Kidney (tissue), 14 donors: ENCODE measurements around the gene SLC35D3. TPM values are rescaled to one million over a fixed set of nuclear protein-coding genes. Genes with fewer than 3 reads are reported as not detected.
A peak's percentile ranks its signal among the peaks of the same experiment; 100 is the strongest.

Source experiments
- DNase-seq, 5 donors: peaks; one replicate each; pipeline ENCODE4 v3.0.0-alpha.2; 2013 to 2020
- FAIRE-seq: peaks from 2 replicates; lab custom pipeline; 2012; peaks lifted over from hg19 to GRCh38; lab: Jason Lieb, UNC
- H3K27ac ChIP-seq, 2 donors: one replicate each; pipeline ENCODE4 v1.7.0; 2013; ENCODE audit warnings: low read depth in 2 of 2, low read length in 2 of 2, inconsistent platforms in 1 of 2
- H3K27me3 ChIP-seq: one replicate; pipeline ENCODE4 v1.7.1; 2013; ENCODE audit warnings: low read length, inconsistent platforms; ENCODE audit not compliant: control insufficient read depth, insufficient read depth
- H3K36me3 ChIP-seq, 3 donors: one replicate each; pipeline versions ENCODE4 v1.7.0 to v1.7.1; 2013; ENCODE audit warnings: low read length in 3 of 3, control low read depth in 1 of 3, inconsistent platforms in 1 of 3; ENCODE audit not compliant: insufficient read depth in 3 of 3, control insufficient read depth in 2 of 3
- H3K4me1 ChIP-seq, 3 donors: one replicate each; pipeline versions ENCODE4 v1.7.0 to v1.7.1; 2013; ENCODE audit warnings: low read length in 3 of 3, inconsistent platforms in 1 of 3, low read depth in 1 of 3; ENCODE audit not compliant: control insufficient read depth in 2 of 3, insufficient read depth in 2 of 3
- H3K4me3 ChIP-seq, 3 donors: one replicate each; pipeline versions ENCODE4 v1.7.0 to v1.8.1; 2013; ENCODE audit warnings: low read length in 3 of 3, control low read depth in 1 of 3, inconsistent platforms in 1 of 3
- H3K9ac ChIP-seq, 3 donors: one replicate each; pipeline versions ENCODE4 v1.7.0 to v1.7.1; 2013; ENCODE audit warnings: low read length in 3 of 3, control low read depth in 1 of 3, inconsistent platforms in 1 of 3
- H3K9me3 ChIP-seq, 3 donors: one replicate each; pipeline versions ENCODE4 v1.7.0 to v1.7.1; 2013; ENCODE audit warnings: low read length in 3 of 3, control low read depth in 1 of 3, inconsistent platforms in 1 of 3; ENCODE audit not compliant: control insufficient read depth in 2 of 3, insufficient read depth in 1 of 3
- intact Hi-C: fragments of 100-400 bp; cut with DNase I; formaldehyde crosslinking; loops from one replicate; pipeline ENCODE4 v1.11.1; 2022
- polyA plus RNA-seq: library from polyadenylated mRNA; stranded (reverse); fragments of 350-450 nt; fragmentation: Illumina TruSeq; extraction: RNeasy Lipid Tissue Mini Kit (QIAGEN cat#74804); gene quantifications from one replicate; pipeline ENCODE4 v1.2.3, GENCODE V29; 2014; ENCODE audit warnings: low read depth, low replicate concordance; ENCODE audit not compliant: insufficient read depth
- total RNA-seq: library from RNA; stranded (reverse); fragmentation: NEBNext Ultra II Directional; extraction: Animal tissue kit (Norgen Biotek cat#: 25700); gene quantifications from one replicate; pipeline ENCODE4 v1.2.1, GENCODE V29; 2021
- TF ChIP-seq, protein P1 (sequence below): IDR thresholded peaks from 3 replicates; pipeline ENCODE4 v1.5.1; 2012; ENCODE audit warnings: mild to moderate bottlenecking, moderate library complexity, borderline replicate concordance; ENCODE audit not compliant: insufficient read depth; ENCODE audit errors: extremely low read depth
- donor health status: control.
- donor health status: control.
- donor health status: control.
- donor health status: control.
- donor health status: control.
- donor health status: DM: yes; HTN: yes; CAD: no.
- donor health status: Normal renal cell carcinoma (clear cell type).

SLC35D3 gene
- total and polyA plus RNA-seq, 2 donors from 2014 or later = not detected

DNA sequence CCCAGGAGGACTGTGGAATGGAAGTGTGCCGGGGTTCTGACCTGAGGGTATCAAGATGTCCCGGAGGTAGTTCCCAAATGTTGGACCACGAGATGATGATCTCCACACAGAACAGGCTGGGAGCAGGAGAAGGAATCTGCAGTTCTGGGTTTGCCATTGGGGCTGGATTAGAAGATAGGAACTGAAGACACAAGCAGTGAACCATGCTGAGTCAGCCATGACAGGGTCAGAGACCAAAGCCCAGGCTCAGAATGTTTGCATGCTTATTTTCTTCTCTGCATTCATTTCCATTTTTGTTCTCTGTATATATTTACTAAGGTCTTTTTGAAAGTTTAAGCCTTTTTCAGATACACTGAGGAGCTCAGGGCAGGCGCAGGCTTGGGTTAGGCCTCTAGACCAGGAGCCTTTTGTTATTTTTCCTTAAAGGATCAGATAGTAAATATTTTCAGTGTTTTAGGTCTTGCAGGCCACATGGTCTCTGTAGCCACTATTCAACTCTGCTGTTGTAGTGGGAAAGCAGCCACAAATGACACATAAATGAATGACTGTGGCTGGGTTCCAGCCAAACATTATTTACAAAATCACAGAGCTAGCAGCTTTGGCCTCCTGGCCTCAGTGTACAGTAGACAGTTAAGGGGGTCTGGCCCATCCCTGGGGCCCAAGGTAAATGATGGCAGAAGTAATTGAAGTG is 28.5 kb downstream of the SLC35D3 start:
- DNase-seq (peak in 2 of 5 donors; percentile 24 to 34), FAIRE-seq (no peak)
- no peaks in the 10 kb centered on the region for H3K9me3 ChIP-seq
- H3K9ac ChIP-seq = no peak overlapping the region
- H3K27me3 ChIP-seq = no peaks in the 10 kb centered on the region
- TF ChIP-seq, protein P1, sequence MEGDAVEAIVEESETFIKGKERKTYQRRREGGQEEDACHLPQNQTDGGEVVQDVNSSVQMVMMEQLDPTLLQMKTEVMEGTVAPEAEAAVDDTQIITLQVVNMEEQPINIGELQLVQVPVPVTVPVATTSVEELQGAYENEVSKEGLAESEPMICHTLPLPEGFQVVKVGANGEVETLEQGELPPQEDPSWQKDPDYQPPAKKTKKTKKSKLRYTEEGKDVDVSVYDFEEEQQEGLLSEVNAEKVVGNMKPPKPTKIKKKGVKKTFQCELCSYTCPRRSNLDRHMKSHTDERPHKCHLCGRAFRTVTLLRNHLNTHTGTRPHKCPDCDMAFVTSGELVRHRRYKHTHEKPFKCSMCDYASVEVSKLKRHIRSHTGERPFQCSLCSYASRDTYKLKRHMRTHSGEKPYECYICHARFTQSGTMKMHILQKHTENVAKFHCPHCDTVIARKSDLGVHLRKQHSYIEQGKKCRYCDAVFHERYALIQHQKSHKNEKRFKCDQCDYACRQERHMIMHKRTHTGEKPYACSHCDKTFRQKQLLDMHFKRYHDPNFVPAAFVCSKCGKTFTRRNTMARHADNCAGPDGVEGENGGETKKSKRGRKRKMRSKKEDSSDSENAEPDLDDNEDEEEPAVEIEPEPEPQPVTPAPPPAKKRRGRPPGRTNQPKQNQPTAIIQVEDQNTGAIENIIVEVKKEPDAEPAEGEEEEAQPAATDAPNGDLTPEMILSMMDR = no peak
- H3K27ac ChIP-seq = no peak overlapping the region
- H3K4me3 ChIP-seq = no peak overlapping the region
- no peaks in the 10 kb centered on the region for H3K4me1 ChIP-seq
- H3K36me3 ChIP-seq = no peaks in the 10 kb centered on the region
- intact Hi-C loops = no loop called here

DNA sequence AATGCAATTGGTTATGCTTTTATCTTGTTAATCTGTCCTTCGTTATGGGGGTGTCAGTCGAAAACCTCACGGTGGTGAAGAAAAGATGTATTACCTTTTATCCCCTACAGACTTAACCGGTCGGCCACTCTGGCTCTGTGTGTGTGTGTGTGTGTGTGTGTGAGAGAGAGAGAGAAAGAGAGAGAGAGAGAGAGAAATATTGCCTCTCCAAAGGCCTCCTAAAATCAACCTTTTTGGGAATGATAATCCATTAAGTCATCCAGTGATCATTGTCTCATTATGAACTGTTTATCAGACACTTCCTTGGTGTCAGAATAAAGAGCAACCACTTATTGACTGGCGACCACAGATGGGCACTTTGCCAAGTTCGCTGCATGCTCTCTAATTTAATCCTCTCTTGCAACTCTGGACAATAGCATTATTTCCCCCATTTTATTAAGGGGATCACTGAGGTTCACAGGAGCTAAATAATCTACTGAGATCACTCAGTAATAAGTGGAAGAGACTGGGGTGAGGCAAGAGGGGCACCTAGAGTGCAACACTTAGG is 30.7 kb downstream of the SLC35D3 start:
- H3K27me3 ChIP-seq = no peaks in the 10 kb centered on the region
- no peaks in the 10 kb centered on the region for H3K36me3 ChIP-seq
- H3K9me3 ChIP-seq = no peaks in the 10 kb centered on the region
- no peak for DNase-seq
- H3K27ac ChIP-seq = no peak overlapping the region
- FAIRE-seq = no peak
- TF ChIP-seq, protein P1 = no peak
- intact Hi-C loops = no loop called here
- no peak overlapping the region for H3K4me3 ChIP-seq
- no peaks in the 10 kb centered on the region for H3K4me1 ChIP-seq
- H3K9ac ChIP-seq = no peak overlapping the region

DNA sequence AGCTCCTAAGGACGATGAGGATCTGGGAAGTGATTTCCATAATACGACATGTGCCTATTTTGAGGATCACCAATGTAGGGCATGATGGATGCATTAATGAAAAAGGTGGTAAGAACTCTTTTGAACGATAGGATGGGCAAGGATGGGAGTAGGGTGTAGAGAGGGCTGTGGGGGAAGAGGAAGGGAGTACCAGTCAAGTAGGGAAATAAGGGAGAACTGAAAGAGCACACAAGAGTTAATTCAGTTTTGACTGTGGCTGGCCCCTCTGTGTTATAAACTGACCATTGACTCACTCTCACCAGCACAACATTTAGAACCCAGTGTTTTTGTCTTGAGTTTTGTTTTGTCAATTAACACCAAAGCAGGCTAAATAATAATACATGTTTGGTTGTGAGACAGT is 33.0 kb downstream of the SLC35D3 start:
- no peak overlapping the region for H3K4me3 ChIP-seq
- H3K27me3 ChIP-seq = no peaks in the 10 kb centered on the region
- H3K36me3 ChIP-seq = no peaks in the 10 kb centered on the region
- no peak for DNase-seq
- no peak for FAIRE-seq
- no peak overlapping the region for H3K9ac ChIP-seq
- no peaks in the 10 kb centered on the region for H3K4me1 ChIP-seq
- H3K9me3 ChIP-seq = no peaks in the 10 kb centered on the region
- intact Hi-C loops = no loop called here
- no peak overlapping the region for H3K27ac ChIP-seq
- TF ChIP-seq, protein P1 = no peak
